WTC11 (cell line): ENCODE results near the gene AHRR. TPM values are rescaled to one million over a fixed set of nuclear protein-coding genes. Genes with fewer than 3 reads are reported as not detected.
A peak's percentile ranks its signal among the peaks of the same experiment; 100 is the strongest.

Experiments
- ATAC-seq: fragments of 200-7000 bp; cut with Tn5 transposase; 2 replicates; pipeline ENCODE4 v1.10.0; 2021; ENCODE audit warnings: mild to moderate bottlenecking, moderate library complexity
- CTCF ChIA-PET: fragments of 300-600 bp; sonication (Branson Sonifier 250); formaldehyde crosslinking; loops from one replicate; lab custom pipeline; 2021; ENCODE audit warnings: antibody characterized with exemption; lab: Charles Lee
- POLR2A ChIA-PET: fragments of 350-600 bp; sonication (Branson Sonifier 250); formaldehyde crosslinking; loops from one replicate; lab custom pipeline; 2021; ENCODE audit warnings: antibody characterized with exemption; lab: Charles Lee
- DNase-seq: peaks from one replicate; pipeline ENCODE4 v3.0.0; 2021; ENCODE audit warnings: low spot score
- H3K27ac Mint-ChIP-seq: 2 replicates; pipeline ENCODE4 v1.8.0; 2021; ENCODE audit warnings: mixed read lengths
- H3K27me3 Mint-ChIP-seq: 2 replicates; pipeline ENCODE4 v1.8.0; 2021; ENCODE audit warnings: low read depth, mild to moderate bottlenecking, moderate library complexity, mixed read lengths
- H3K36me3 Mint-ChIP-seq: 2 replicates; pipeline ENCODE4 v1.8.0; 2021; ENCODE audit warnings: mixed read lengths
- H3K4me1 Mint-ChIP-seq: 2 replicates; pipeline ENCODE4 v1.8.0; 2022; ENCODE audit warnings: mixed read lengths
- H3K4me3 Mint-ChIP-seq: 2 replicates; pipeline ENCODE4 v1.8.0; 2021; ENCODE audit warnings: mild to moderate bottlenecking, moderate library complexity, mixed read lengths
- H3K9me3 Mint-ChIP-seq: 2 replicates; pipeline ENCODE4 v1.8.0; 2021; ENCODE audit warnings: mixed read lengths
- AR ChIP-seq: fragments of 250-450 bp; sonication (Bioruptor Pico); IDR thresholded peaks from 2 replicates; pipeline ENCODE4 v1.9.0; 2021; ENCODE audit warnings: mild to moderate bottlenecking
- CBFB ChIP-seq: sonication (generic); formaldehyde crosslinking; IDR thresholded peaks from 2 replicates; pipeline ENCODE4 v1.8.1; 2022; ENCODE audit warnings: mild to moderate bottlenecking, low read depth, missing genetic modification reagents
- CREB1 ChIP-seq: sonication (generic); formaldehyde crosslinking; IDR thresholded peaks from 2 replicates; pipeline ENCODE4 v1.8.0; 2023; ENCODE audit warnings: mild to moderate bottlenecking, missing genetic modification reagents
- CREM ChIP-seq: sonication (generic); formaldehyde crosslinking; IDR thresholded peaks from 2 replicates; pipeline ENCODE4 v1.8.1; 2022; ENCODE audit warnings: mild to moderate bottlenecking, missing genetic modification reagents, moderate library complexity
- ELF4 ChIP-seq: sonication (generic); formaldehyde crosslinking; IDR thresholded peaks from 2 replicates; pipeline ENCODE4 v1.8.1; 2022; ENCODE audit warnings: low read depth, mild to moderate bottlenecking, moderate library complexity, missing genetic modification reagents
- ERG ChIP-seq: fragments of 250-450 bp; sonication (Bioruptor Pico); IDR thresholded peaks from 2 replicates; pipeline ENCODE4 v1.8.0; 2021; ENCODE audit warnings: mild to moderate bottlenecking
- ESRRA ChIP-seq: sonication (generic); formaldehyde crosslinking; IDR thresholded peaks from 2 replicates; pipeline ENCODE4 v1.8.1; 2022; ENCODE audit warnings: mild to moderate bottlenecking, missing genetic modification reagents, borderline replicate concordance
- GRHL2 ChIP-seq: fragments of 250-450 bp; sonication (Bioruptor Pico); IDR thresholded peaks from 2 replicates; pipeline ENCODE4 v1.8.0; 2022; ENCODE audit warnings: mild to moderate bottlenecking, moderate library complexity; ENCODE audit not compliant: insufficient replicate concordance, severe bottlenecking
- KAT7 ChIP-seq: sonication (generic); formaldehyde crosslinking; IDR thresholded peaks from 2 replicates; pipeline ENCODE4 v1.8.1; 2023; ENCODE audit warnings: missing genetic modification reagents, mild to moderate bottlenecking, borderline replicate concordance
- MYBL2 ChIP-seq: sonication (generic); formaldehyde crosslinking; IDR thresholded peaks from 2 replicates; pipeline ENCODE4 v1.8.1; 2023; ENCODE audit warnings: mild to moderate bottlenecking, moderate library complexity, missing genetic modification reagents
- RORB ChIP-seq: fragments of 250-450 bp; sonication (Bioruptor Pico); IDR thresholded peaks from 2 replicates; pipeline ENCODE4 v1.9.0; 2021; ENCODE audit warnings: mild to moderate bottlenecking
- SMAD3 ChIP-seq: sonication (generic); formaldehyde crosslinking; IDR thresholded peaks from 2 replicates; pipeline ENCODE4 v1.8.0; 2022; ENCODE audit warnings: missing genetic modification reagents, mild to moderate bottlenecking, borderline replicate concordance
- SOX15 ChIP-seq: fragments of 250-450 bp; sonication (Bioruptor Pico); IDR thresholded peaks from 2 replicates; pipeline ENCODE4 v1.9.0; 2021; ENCODE audit warnings: mild to moderate bottlenecking
- ZBTB21 ChIP-seq: sonication (generic); formaldehyde crosslinking; IDR thresholded peaks from 2 replicates; pipeline ENCODE4 v1.8.1; 2023; ENCODE audit warnings: mild to moderate bottlenecking, missing genetic modification reagents, borderline replicate concordance
- ZNF317 ChIP-seq: sonication (generic); formaldehyde crosslinking; IDR thresholded peaks from 2 replicates; pipeline ENCODE4 v1.8.1; 2023; ENCODE audit warnings: low read depth, mild to moderate bottlenecking, moderate library complexity, missing genetic modification reagents, borderline replicate concordance
- ZNF396 ChIP-seq: fragments of 250-450 bp; sonication (Bioruptor Pico); IDR thresholded peaks from 2 replicates; pipeline ENCODE4 v1.8.0; 2021; ENCODE audit warnings: mild to moderate bottlenecking, moderate library complexity, borderline replicate concordance
- total RNA-seq: library from RNA; stranded (reverse); gene quantifications from 3 replicates; pipeline ENCODE4 v1.2.3, GENCODE V29; 2021
- TF ChIP-seq, protein P1 (sequence below): sonication (generic); formaldehyde crosslinking; IDR thresholded peaks from 2 replicates; pipeline ENCODE4 v1.8.1; 2022; ENCODE audit warnings: mild to moderate bottlenecking, missing genetic modification reagents, moderate library complexity, borderline replicate concordance
- TF ChIP-seq, protein P2 (sequence below): fragments of 200-600 bp; IDR thresholded peaks from 2 replicates; pipeline ENCODE4 v1.8.0; 2022; ENCODE audit warnings: antibody characterized with exemption
- TF ChIP-seq, protein P3 (sequence below): sonication (generic); formaldehyde crosslinking; IDR thresholded peaks from 2 replicates; pipeline ENCODE4 v1.8.1; 2023; ENCODE audit warnings: mild to moderate bottlenecking, missing genetic modification reagents
- TF ChIP-seq, protein P4 (sequence below): sonication (generic); formaldehyde crosslinking; IDR thresholded peaks from 2 replicates; pipeline ENCODE4 v1.8.1; 2022; ENCODE audit warnings: mild to moderate bottlenecking, moderate library complexity, missing genetic modification reagents

The AHRR gene
- total RNA-seq, 1 experiment from 2014 or later = 4.5 TPM

GRCh38 chr5:346229-346935, 24.9 kb downstream of the AHRR start:
- Mint-ChIP-seq H3K4me1 (peaks cover 17% of the 10 kb centered on the region), H3K4me3 (no peak overlapping the region), H3K36me3 (no peaks in the 10 kb centered on the region), H3K9me3 (peaks cover 4% of the 10 kb centered on the region), H3K27me3 (peaks cover 20% of the 10 kb centered on the region), H3K27ac (peak overlapping the region; percentile 88; the same call in 1 of the 2 replicates)
- ChIA-PET CTCF (interaction anchor here (0.7 to 1.7 kb wide), 13 partner anchors 8 to 100 kb away, joined by 3 to 9 read pairs (median 4); partner anchors contain the start of gene AHRR), POLR2A (no interaction called here)
- ATAC-seq (no peak), DNase-seq (no peak)
- TF ChIP-seq, protein P1, sequence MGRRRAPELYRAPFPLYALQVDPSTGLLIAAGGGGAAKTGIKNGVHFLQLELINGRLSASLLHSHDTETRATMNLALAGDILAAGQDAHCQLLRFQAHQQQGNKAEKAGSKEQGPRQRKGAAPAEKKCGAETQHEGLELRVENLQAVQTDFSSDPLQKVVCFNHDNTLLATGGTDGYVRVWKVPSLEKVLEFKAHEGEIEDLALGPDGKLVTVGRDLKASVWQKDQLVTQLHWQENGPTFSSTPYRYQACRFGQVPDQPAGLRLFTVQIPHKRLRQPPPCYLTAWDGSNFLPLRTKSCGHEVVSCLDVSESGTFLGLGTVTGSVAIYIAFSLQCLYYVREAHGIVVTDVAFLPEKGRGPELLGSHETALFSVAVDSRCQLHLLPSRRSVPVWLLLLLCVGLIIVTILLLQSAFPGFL (CRISPR knock-in tag) = no peak
- TF ChIP-seq GRHL2 (CRISPR knock-in tag) = no peak
- no peak for TF ChIP-seq CREB1 (CRISPR knock-in tag)
- TF ChIP-seq RORB (CRISPR knock-in tag) = no peak
- no peak for TF ChIP-seq AR (CRISPR knock-in tag)
- no peak for TF ChIP-seq ZNF396 (CRISPR knock-in tag)
- TF ChIP-seq, protein P2, sequence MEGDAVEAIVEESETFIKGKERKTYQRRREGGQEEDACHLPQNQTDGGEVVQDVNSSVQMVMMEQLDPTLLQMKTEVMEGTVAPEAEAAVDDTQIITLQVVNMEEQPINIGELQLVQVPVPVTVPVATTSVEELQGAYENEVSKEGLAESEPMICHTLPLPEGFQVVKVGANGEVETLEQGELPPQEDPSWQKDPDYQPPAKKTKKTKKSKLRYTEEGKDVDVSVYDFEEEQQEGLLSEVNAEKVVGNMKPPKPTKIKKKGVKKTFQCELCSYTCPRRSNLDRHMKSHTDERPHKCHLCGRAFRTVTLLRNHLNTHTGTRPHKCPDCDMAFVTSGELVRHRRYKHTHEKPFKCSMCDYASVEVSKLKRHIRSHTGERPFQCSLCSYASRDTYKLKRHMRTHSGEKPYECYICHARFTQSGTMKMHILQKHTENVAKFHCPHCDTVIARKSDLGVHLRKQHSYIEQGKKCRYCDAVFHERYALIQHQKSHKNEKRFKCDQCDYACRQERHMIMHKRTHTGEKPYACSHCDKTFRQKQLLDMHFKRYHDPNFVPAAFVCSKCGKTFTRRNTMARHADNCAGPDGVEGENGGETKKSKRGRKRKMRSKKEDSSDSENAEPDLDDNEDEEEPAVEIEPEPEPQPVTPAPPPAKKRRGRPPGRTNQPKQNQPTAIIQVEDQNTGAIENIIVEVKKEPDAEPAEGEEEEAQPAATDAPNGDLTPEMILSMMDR = no peak
- TF ChIP-seq SMAD3 (CRISPR knock-in tag) = no peak
- no peak for TF ChIP-seq CBFB (CRISPR knock-in tag)
- TF ChIP-seq, protein P3, sequence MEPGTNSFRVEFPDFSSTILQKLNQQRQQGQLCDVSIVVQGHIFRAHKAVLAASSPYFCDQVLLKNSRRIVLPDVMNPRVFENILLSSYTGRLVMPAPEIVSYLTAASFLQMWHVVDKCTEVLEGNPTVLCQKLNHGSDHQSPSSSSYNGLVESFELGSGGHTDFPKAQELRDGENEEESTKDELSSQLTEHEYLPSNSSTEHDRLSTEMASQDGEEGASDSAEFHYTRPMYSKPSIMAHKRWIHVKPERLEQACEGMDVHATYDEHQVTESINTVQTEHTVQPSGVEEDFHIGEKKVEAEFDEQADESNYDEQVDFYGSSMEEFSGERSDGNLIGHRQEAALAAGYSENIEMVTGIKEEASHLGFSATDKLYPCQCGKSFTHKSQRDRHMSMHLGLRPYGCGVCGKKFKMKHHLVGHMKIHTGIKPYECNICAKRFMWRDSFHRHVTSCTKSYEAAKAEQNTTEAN = no peak

DNA sequence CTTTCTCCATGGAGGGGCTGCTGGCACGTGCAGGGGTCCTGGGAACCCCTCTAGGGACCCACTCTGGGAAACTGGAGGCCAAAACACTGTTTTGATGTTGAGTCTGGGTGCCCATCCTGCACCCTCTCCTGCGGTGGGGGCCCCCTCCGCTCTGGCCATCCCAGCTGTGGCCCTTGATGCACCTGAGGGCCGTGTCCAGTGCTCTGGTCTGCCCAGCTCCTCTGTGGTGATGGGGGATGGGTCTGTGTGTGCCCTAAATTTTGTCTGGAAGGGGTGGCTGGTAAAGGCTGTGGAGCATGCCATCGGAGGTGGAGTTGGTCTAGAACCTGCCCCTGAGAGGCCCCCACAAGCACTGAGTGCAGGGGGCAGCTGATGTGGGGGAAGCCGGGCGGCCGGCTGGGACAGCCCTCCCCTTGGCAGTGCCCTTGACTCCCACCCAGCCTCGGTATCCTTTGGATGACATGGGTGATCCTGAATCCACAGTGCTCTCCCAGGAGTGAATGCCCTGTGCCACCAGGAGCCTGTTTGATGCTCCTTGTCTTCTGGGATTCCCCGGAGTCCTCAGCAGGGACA, 26.3 kb downstream of the AHRR start:
- Mint-ChIP-seq H3K27ac (no peak overlapping the region), H3K9me3 (peaks cover 4% of the 10 kb centered on the region), H3K4me1 (peaks cover 17% of the 10 kb centered on the region), H3K4me3 (no peak overlapping the region), H3K27me3 (peaks cover 11% of the 10 kb centered on the region), H3K36me3 (no peaks in the 10 kb centered on the region)
- POLR2A ChIA-PET = no interaction called here
- no peak for ATAC-seq
- CTCF ChIA-PET = interaction anchor here (0.7 to 1.5 kb wide), 6 partner anchors 24 to 99 kb away, joined by 3 to 10 read pairs (median 5); partner anchors contain the start of gene AHRR
- no peak for TF ChIP-seq KAT7
- TF ChIP-seq ELF4 = no peak
- TF ChIP-seq, protein P4, sequence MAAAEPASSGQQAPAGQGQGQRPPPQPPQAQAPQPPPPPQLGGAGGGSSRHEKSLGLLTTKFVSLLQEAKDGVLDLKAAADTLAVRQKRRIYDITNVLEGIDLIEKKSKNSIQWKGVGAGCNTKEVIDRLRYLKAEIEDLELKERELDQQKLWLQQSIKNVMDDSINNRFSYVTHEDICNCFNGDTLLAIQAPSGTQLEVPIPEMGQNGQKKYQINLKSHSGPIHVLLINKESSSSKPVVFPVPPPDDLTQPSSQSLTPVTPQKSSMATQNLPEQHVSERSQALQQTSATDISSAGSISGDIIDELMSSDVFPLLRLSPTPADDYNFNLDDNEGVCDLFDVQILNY (CRISPR knock-in tag) = no peak
- TF ChIP-seq MYBL2 = no peak
- no peak for TF ChIP-seq CREM (CRISPR knock-in tag)
- TF ChIP-seq ESRRA (CRISPR knock-in tag) = no peak
- TF ChIP-seq ZNF317 (CRISPR knock-in tag) = no peak
- no peak for TF ChIP-seq ZBTB21 (CRISPR knock-in tag)
- TF ChIP-seq SOX15 (CRISPR knock-in tag) = no peak
- no peak for TF ChIP-seq CREB1 (CRISPR knock-in tag)
- TF ChIP-seq ERG (CRISPR knock-in tag) = no peak
- TF ChIP-seq, all 79 proteins: peak for 0
- DNase-seq = no peak
